HepG2 (cell line): Measurements from ENCODE around the gene OAS3. TPM values are rescaled to one million over a fixed set of nuclear protein-coding genes. Genes with fewer than 3 reads are reported as not detected.

Experiments
- ATAC-seq: fragments of 200-7000 bp; cut with Tn5 transposase; 3 replicates; pipeline ENCODE4 v1.9.1; 2020; ENCODE audit warnings: mild to moderate bottlenecking, moderate library complexity
- BruUV-seq: library from RNA; stranded (reverse); fragments of 400-500 nt; replicated peaks from 2 replicates; lab custom pipeline; 2021; lab: Mats Ljungman, UMichigan
- CTCF ChIA-PET: fragments of 300-600 bp; formaldehyde crosslinking; extraction: SDS; loops from one replicate; lab custom pipeline; 2021; ENCODE audit warnings: low total read pairs, inconsistent platforms, low intra/inter-chr PET ratio; lab: Yijun Ruan, JAX
- POLR2A ChIA-PET: fragments of 350-600 bp; sonication (Branson Sonifier 250); formaldehyde crosslinking; loops from one replicate; lab custom pipeline; 2020; ENCODE audit warnings: antibody characterized with exemption, inconsistent platforms; lab: Yijun Ruan, JAX
- DNase-seq: peaks from one replicate; pipeline ENCODE4 v3.0.0-alpha.2; 2015; ENCODE audit warnings: low spot score
- FAIRE-seq: peaks from 3 replicates; lab custom pipeline; 2011; peaks lifted over from hg19 to GRCh38; lab: Jason Lieb, UNC
- H2AFZ ChIP-seq: one replicate; pipeline ENCODE4 v1.6.1; 2011; ENCODE audit warnings: low read length, inconsistent platforms
- H3K27ac ChIP-seq: fragments of 300-600 bp; 3 replicates; pipeline ENCODE4 v1.8.0; 2011; ENCODE audit warnings: mixed run types, mild to moderate bottlenecking, mixed read lengths, low read length, inconsistent platforms; ENCODE audit not compliant: insufficient read depth; ENCODE audit errors: extremely low read length
- H3K27me3 ChIP-seq, 2 experiments: fragments of 200-600 bp in 1 of 2; 2 replicates in 1 of 2; 3 replicates in 1 of 2; pipeline versions ENCODE4 v1.6.0 to v1.8.0; 2011; ENCODE audit warnings: low read length in 2 of 2, mild to moderate bottlenecking in 2 of 2, moderate library complexity in 2 of 2, inconsistent platforms in 1 of 2; ENCODE audit not compliant: insufficient read depth in 2 of 2, control insufficient read depth in 1 of 2
- H3K36me3 ChIP-seq, 2 experiments: fragments of 200-600 bp in 1 of 2; replicated peaks in 1 of 2; 2 replicates in 1 of 2; 3 replicates in 1 of 2; pipeline versions ENCODE4 v1.5.1 to v1.8.0; 2011; ENCODE audit warnings: low read length in 2 of 2, inconsistent platforms in 1 of 2; ENCODE audit not compliant: insufficient read depth in 2 of 2, control insufficient read depth in 1 of 2
- H3K4me1 ChIP-seq: 2 replicates; pipeline ENCODE4 v1.5.1; 2012; ENCODE audit warnings: low read length, inconsistent platforms; ENCODE audit not compliant: insufficient read depth
- H3K4me2 ChIP-seq: 2 replicates; pipeline ENCODE4 v1.6.0; 2011; ENCODE audit warnings: low read depth, low read length, inconsistent platforms
- H3K4me3 ChIP-seq, 3 experiments: fragments of 200-600 bp in 1 of 3; sonication (generic), shearing (Covaris generic) in 1 of 3; replicated peaks in 1 of 3; 2 replicates each; pipeline ENCODE4 v1.5.1; 2011 to 2016; ENCODE audit warnings: low read length in 3 of 3, inconsistent platforms in 2 of 3, low read depth in 2 of 3, mild to moderate bottlenecking in 2 of 3, control low read depth in 1 of 3, mixed read lengths in 1 of 3; ENCODE audit not compliant: insufficient read depth in 1 of 3
- H3K79me2 ChIP-seq: one replicate; pipeline ENCODE4 v1.6.1; 2011; ENCODE audit warnings: low read length, inconsistent platforms; ENCODE audit not compliant: insufficient read depth
- H3K9ac ChIP-seq: 2 replicates; pipeline ENCODE4 v1.6.0; 2011; ENCODE audit warnings: mild to moderate bottlenecking, low read depth, low read length, inconsistent platforms; ENCODE audit not compliant: insufficient read depth
- H3K9me3 ChIP-seq: 2 replicates; pipeline ENCODE4 v1.5.1; 2012; ENCODE audit warnings: mild to moderate bottlenecking, low read length
- H4K20me1 ChIP-seq: 2 replicates; pipeline ENCODE4 v1.6.0; 2011; ENCODE audit warnings: inconsistent platforms, mild to moderate bottlenecking, low read length, moderate library complexity; ENCODE audit not compliant: insufficient read depth
- CAMTA2 ChIP-seq: sonication (generic); formaldehyde crosslinking; IDR thresholded peaks from 2 replicates; pipeline ENCODE4 v1.4.0; 2020; ENCODE audit warnings: mild to moderate bottlenecking, missing genetic modification reagents, borderline replicate concordance
- NR2C2 ChIP-seq: sonication (generic); formaldehyde crosslinking; IDR thresholded peaks from 2 replicates; pipeline ENCODE4 v1.4.0; 2020; ENCODE audit warnings: missing genetic modification reagents, mild to moderate bottlenecking, moderate library complexity, borderline replicate concordance
- ZNF207 ChIP-seq: fragments of 450-650 bp; IDR thresholded peaks from 2 replicates; pipeline ENCODE4 v1.6.1; 2016; ENCODE audit warnings: antibody characterized with exemption, borderline replicate concordance
- ZNF510 ChIP-seq: sonication (generic); formaldehyde crosslinking; IDR thresholded peaks from 2 replicates; pipeline ENCODE4 v1.4.0; 2020; ENCODE audit warnings: low read depth, mild to moderate bottlenecking, missing genetic modification reagents
- ZNF678 ChIP-seq: sonication (generic); formaldehyde crosslinking; IDR thresholded peaks from 2 replicates; pipeline ENCODE4 v1.4.0; 2020; ENCODE audit warnings: mild to moderate bottlenecking, missing genetic modification reagents
- ZNF768 ChIP-seq: sonication (generic); formaldehyde crosslinking; IDR thresholded peaks from 2 replicates; pipeline ENCODE4 v1.4.0; 2020; ENCODE audit warnings: missing genetic modification reagents
- WGBS: methylation state at CpG from one replicate; pipeline ENCODE4 v1.1.6; 2017; ENCODE audit warnings: low lambda C conversion rate; 5-methylcytosine and 5-hydroxymethylcytosine counted together
- in situ Hi-C: cut with HindIII; loops from 2 replicates; pipeline ENCODE4 v1.10.0; 2017; ENCODE audit warnings: low pct_unique_long_range_greater_than_20kb; ENCODE audit not compliant: extremely low pct_ligation_motif_present
- intact Hi-C: fragments of 100-400 bp; cut with micrococcal nuclease; formaldehyde crosslinking; loops from one replicate; pipeline ENCODE4 v1.10.0; 2022; ENCODE audit not compliant: unreplicated experiment
- polyA plus RNA-seq, 8 experiments: library from polyadenylated mRNA; depleted of rRNA in 3 of 8; stranded (reverse) in 7 of 8; unstranded in 1 of 8; fragments of >200 nt; fragmentation: Illumina TruSeq in 4 of 8; extraction: Trizol in 4 of 8; gene quantifications; 2 replicates each; pipeline versions ENCODE4 v1.2.1 to v1.2.3, GENCODE V29; 2011 to 2016; ENCODE audit warnings: low read depth in 4 of 8, missing spikeins in 1 of 8, mixed read lengths in 1 of 8; ENCODE audit not compliant: insufficient read depth in 1 of 8
- total RNA-seq, 5 experiments: library from RNA; depleted of rRNA; stranded (reverse); fragments of >200 nt; fragmentation: Illumina TruSeq; extraction: Trizol; gene quantifications; 2 replicates each; pipeline ENCODE4 v1.2.3, GENCODE V29; 2016; ENCODE audit warnings: low read depth in 1 of 5

Gene OAS3
- total and polyA plus RNA-seq, 2 of the 13 experiments (the other 11 are each of a cell fraction or from before 2014, with no cell fraction given), result 4.8 to 10.5 TPM

DNA sequence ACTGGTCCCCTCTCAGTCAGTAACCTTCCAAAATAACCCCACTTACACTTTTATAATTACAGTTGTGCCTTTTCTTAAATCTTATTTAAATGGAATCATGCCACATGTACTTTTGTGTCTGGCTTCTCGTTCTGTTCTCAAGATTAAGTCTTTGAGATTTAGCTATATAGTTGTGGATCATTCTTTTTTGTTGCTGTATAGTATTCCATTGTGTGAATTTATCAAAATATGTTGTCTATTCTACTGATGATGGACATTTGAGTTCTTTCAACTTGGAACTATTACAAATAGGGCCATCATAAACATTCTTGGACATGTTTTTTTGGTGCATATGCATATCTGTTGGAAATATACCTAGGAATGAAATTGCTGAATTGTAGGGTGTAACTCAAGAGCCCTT is 9.0 kb downstream of the OAS3 start:
- no peak overlapping the region for H3K4me2 ChIP-seq
- no peaks in the 10 kb centered on the region for H3K4me1 ChIP-seq
- no peak for ATAC-seq
- no peak overlapping the region for H3K27ac ChIP-seq
- no TSS peak for BruUV-seq
- ChIA-PET POLR2A (no interaction called here), CTCF (no interaction called here)
- no peaks in the 10 kb centered on the region for H4K20me1 ChIP-seq
- 0% methylated on average over 1 of the region's 1 CpG for WGBS
- DNase-seq, result no peak
- H3K9ac ChIP-seq, result no peak overlapping the region
- no peaks in the 10 kb centered on the region for H3K27me3 ChIP-seq
- no peak for FAIRE-seq
- TF ChIP-seq ZNF678 (CRISPR knock-in tag) (no peak), CAMTA2 (no peak), ZNF510 (CRISPR knock-in tag) (no peak), ZNF207 (no peak)
- no peaks in the 10 kb centered on the region for H3K9me3 ChIP-seq
- in situ Hi-C loops (no loop called here), intact Hi-C loops (no loop called here)
- H3K4me3 ChIP-seq, result no peak overlapping the region
- H2AFZ ChIP-seq, result no peak overlapping the region
- no peaks in the 10 kb centered on the region for H3K79me2 ChIP-seq
- H3K36me3 ChIP-seq, result peaks cover 2 to 18% of the 10 kb centered on the region in 2 experiments; a peak in 4 of 5 replicates

DNA sequence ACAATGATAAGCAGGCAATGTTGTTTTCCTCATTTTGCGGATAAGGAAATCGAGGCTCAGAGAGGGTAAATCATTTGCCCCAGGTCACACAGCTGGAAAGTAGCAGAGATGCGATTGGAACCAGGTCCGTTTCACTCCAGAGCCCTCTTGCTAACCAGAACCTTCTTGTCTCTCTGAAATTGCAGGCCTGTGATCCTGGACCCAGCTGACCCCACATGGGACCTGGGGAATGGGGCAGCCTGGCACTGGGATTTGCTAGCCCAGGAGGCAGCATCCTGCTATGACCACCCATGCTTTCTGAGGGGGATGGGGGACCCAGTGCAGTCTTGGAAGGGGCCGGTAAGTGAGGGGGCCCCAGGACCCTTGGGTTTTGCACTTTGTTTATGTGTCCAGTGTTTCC is 9.5 kb downstream of the OAS3 start:
- ChIA-PET POLR2A (interaction anchor here (0.7 kb wide), 1 partner anchor 41 kb away, joined by 3 read pairs; the partner anchor contains the start of gene OAS1), CTCF (no interaction called here)
- TF ChIP-seq NR2C2 (CRISPR knock-in tag), result no peak
- peak; percentile 75 for TF ChIP-seq ZNF768 (CRISPR knock-in tag)
- no peak overlapping the region for H3K4me3 ChIP-seq
- no peak for ATAC-seq
- H3K27ac ChIP-seq, result no peak overlapping the region
- H3K27me3 ChIP-seq, result no peaks in the 10 kb centered on the region
- H3K9me3 ChIP-seq, result no peaks in the 10 kb centered on the region
- WGBS, result 95% methylated on average over 4 of the region's 5 CpGs
- DNase-seq, result no peak
- no peaks in the 10 kb centered on the region for H3K4me1 ChIP-seq
- H3K79me2 ChIP-seq, result no peaks in the 10 kb centered on the region
- H3K4me2 ChIP-seq, result no peak overlapping the region
- intact Hi-C loops, result no loop called here
- H4K20me1 ChIP-seq, result no peaks in the 10 kb centered on the region
- no peak overlapping the region for H2AFZ ChIP-seq
- in situ Hi-C loops, result no loop called here
- peaks cover 2 to 18% of the 10 kb centered on the region in 2 experiments; a peak in 4 of 5 replicates for H3K36me3 ChIP-seq
- no peak overlapping the region for H3K9ac ChIP-seq
- FAIRE-seq, result no peak
- BruUV-seq, result no TSS peak
